Thyroid gland (tissue), 4 donors: ENCODE results near the gene MPDU1. TPM values are rescaled to one million over a fixed set of nuclear protein-coding genes. Genes with fewer than 3 reads are reported as not detected.

ENCODE experiments used
- DNase-seq, 2 donors: peaks; one replicate each; pipeline ENCODE4 v3.0.0-alpha.2; 2019
- H3K27ac ChIP-seq, 3 donors: fragments of 200-600 bp; sonication (generic); 1 replicate in 2 of 3; 2 replicates in 1 of 3; pipeline ENCODE4 v1.5.1; 2016 to 2019; ENCODE audit warnings: mild to moderate bottlenecking in 1 of 3, moderate library complexity in 1 of 3
- H3K27me3 ChIP-seq: fragments of 200-600 bp; sonication (generic); one replicate; pipeline ENCODE4 v1.5.1; 2019
- H3K36me3 ChIP-seq, 2 donors: fragments of 200-600 bp; sonication (generic); one replicate each; pipeline ENCODE4 v1.5.1; 2016 to 2019
- H3K4me1 ChIP-seq, 2 donors: fragments of 200-600 bp; sonication (generic); one replicate each; pipeline ENCODE4 v1.5.1; 2017 to 2019
- H3K4me3 ChIP-seq, 3 donors: fragments of 200-600 bp; sonication (generic); replicated peaks in 1 of 3; 1 replicate in 2 of 3; 2 replicates in 1 of 3; pipeline ENCODE4 v1.5.1; 2016; ENCODE audit warnings: mild to moderate bottlenecking in 1 of 3
- H3K9me3 ChIP-seq: fragments of 200-600 bp; sonication (generic); one replicate; pipeline ENCODE4 v1.5.1; 2017
- CTCF ChIP-seq, 6 experiments: fragments of 200-600 bp in 3 of 6; fragments of 450-650 bp in 3 of 6; sonication (generic) in 3 of 6; IDR thresholded peaks; one replicate each; pipeline ENCODE4 v1.5.1; 2016 to 2019; ENCODE audit warnings: antibody characterized with exemption in 6 of 6, mild to moderate bottlenecking in 2 of 6, inconsistent platforms in 1 of 6, moderate library complexity in 1 of 6
- POLR2A ChIP-seq, 2 donors: fragments of 450-650 bp; IDR thresholded peaks; one replicate each; pipeline ENCODE4 v1.6.1; 2017; ENCODE audit warnings: antibody characterized with exemption in 2 of 2, mild to moderate bottlenecking in 2 of 2, moderate library complexity in 1 of 2
- WGBS, 2 donors: methylation state at CpG; one replicate each; pipeline ENCODE4 v1.1.5; 2017; 5-methylcytosine and 5-hydroxymethylcytosine counted together
- intact Hi-C: fragments of 100-400 bp; cut with DNase I; formaldehyde crosslinking; loops from one replicate; pipeline ENCODE4 v1.15.1; 2023
- total RNA-seq, 4 donors: library from RNA; depleted of rRNA; stranded (reverse); fragments of >200 nt; gene quantifications; one replicate each; pipeline ENCODE4 v1.2.3, GENCODE V29; 2016

Gene MPDU1
- total RNA-seq, 4 donors from 2014 or later: 88.8 to 250 (median 164) TPM

- Histone ChIP-seq H3K9me3 (no peaks in the 10 kb centered on the region), H3K36me3 (no peaks in the 10 kb centered on the region), H3K4me1 (peaks cover 34 to 39% of the 10 kb centered on the region in 2 donors), H3K4me3 (no peak overlapping the region), H3K27ac (no peak overlapping the region), H3K27me3 (no peaks in the 10 kb centered on the region)
- WGBS, 2 donors: 93% methylated on average over 12 of the region's 12 CpGs
- TF ChIP-seq POLR2A (IDR thresholded peaks at IDR 0.05) (no peak), CTCF (IDR thresholded peaks at IDR 0.05) (no peak)
- intact Hi-C loops: no loop called here
- no peak for DNase-seq
Measured at GRCh38 chr17:7556627-7557026, 27.0 kb upstream of the MPDU1 start.

- Histone ChIP-seq H3K27me3 (no peaks in the 10 kb centered on the region), H3K27ac (peak overlapping the region; percentile 94 to 98 (median 95)), H3K9me3 (no peaks in the 10 kb centered on the region), H3K4me1 (peaks cover 35 to 40% of the 10 kb centered on the region in 2 donors), H3K4me3 (no peak overlapping the region), H3K36me3 (no peaks in the 10 kb centered on the region)
- DNase-seq: no peak
- TF ChIP-seq POLR2A (IDR thresholded peaks at IDR 0.05): no peak
- TF ChIP-seq CTCF (IDR thresholded peaks at IDR 0.05): peak in 1 of 6 experiments; percentile 10
- 55 to 72% methylated on average over 12 to 19 of the region's 19 CpGs for WGBS, 2 donors
- intact Hi-C loops: no loop called here
Measured at GRCh38 chr17:7557147-7557764, 26.4 kb upstream of the MPDU1 start.

- peak overlapping the region; percentile 94 to 98 (median 95) for H3K27ac ChIP-seq
- intact Hi-C loops: no loop called here
- peak; percentile 95 for DNase-seq
- H3K4me1 ChIP-seq: peaks cover 40 to 47% of the 10 kb centered on the region in 2 donors
- 7 to 9% methylated on average over 13 to 21 of the region's 21 CpGs for WGBS, 2 donors
- H3K36me3 ChIP-seq: no peaks in the 10 kb centered on the region
- TF ChIP-seq CTCF (IDR thresholded peaks at IDR 0.05): peak in 3 of 6 experiments; percentile 5 to 14 (median 8)
- TF ChIP-seq POLR2A (IDR thresholded peaks at IDR 0.05): peak; percentile 2 to 87
- no peaks in the 10 kb centered on the region for H3K9me3 ChIP-seq
- peak overlapping the region in 1 of 3 donors; percentile 28 for H3K4me3 ChIP-seq
- H3K27me3 ChIP-seq: no peaks in the 10 kb centered on the region
Measured at GRCh38 chr17:7557775-7558543, 25.7 kb upstream of the MPDU1 start.

- peaks cover 0 to 6% of the 10 kb centered on the region in 2 donors for H3K36me3 ChIP-seq
- no peaks in the 10 kb centered on the region for H3K9me3 ChIP-seq
- peak within 1 kb of the TSS; percentile 94 to 98 (median 95) for H3K27ac ChIP-seq
- peak; percentile 53 to 54 for DNase-seq
- no peaks in the 10 kb centered on the region for H3K27me3 ChIP-seq
- TF ChIP-seq CTCF (IDR thresholded peaks at IDR 0.05) (peak in 1 of 6 experiments; percentile 7), POLR2A (IDR thresholded peaks at IDR 0.05) (no peak)
- intact Hi-C loops: no loop called here
- H3K4me3 ChIP-seq: peak within 1 kb of the TSS in 1 of 3 donors; percentile 28
- WGBS, 2 donors: 28 to 31% methylated on average over 15 to 16 of the region's 16 CpGs
- H3K4me1 ChIP-seq: peaks cover 40 to 55% of the 10 kb centered on the region in 2 donors
Measured at GRCh38 chr17:7558544-7559319, 24.9 kb upstream of the MPDU1 start, which contains the start of gene TNFSF13. TSS of gene TNFSF13 (plus strand) at chr17:7558750. CDS start at chr17:7559040, 290 bp downstream.
